Left renal cortex interstitium (tissue), 4 donors: ENCODE data around the gene ACE. TPM values are rescaled to one million over a fixed set of nuclear protein-coding genes. Genes with fewer than 3 reads are reported as not detected.

ENCODE experiments used
- DNase-seq, 4 donors: peaks; one replicate each; pipeline ENCODE4 v3.0.0-alpha.2; 2013; ENCODE audit warnings: low read depth in 4 of 4, low spot score in 2 of 4, missing footprints in 1 of 4
- polyA plus RNA-seq, 4 donors: library from polyadenylated mRNA; unstranded; fragments of 120-200 nt; gene quantifications; one replicate each; pipeline ENCODE4 v1.2.1, GENCODE V29; 2013; ENCODE audit not compliant: insufficient read length in 4 of 4

The ACE gene
- polyA plus RNA-seq, 4 donors, result 11.9 to 20.4 (median 16.3) TPM

DNA sequence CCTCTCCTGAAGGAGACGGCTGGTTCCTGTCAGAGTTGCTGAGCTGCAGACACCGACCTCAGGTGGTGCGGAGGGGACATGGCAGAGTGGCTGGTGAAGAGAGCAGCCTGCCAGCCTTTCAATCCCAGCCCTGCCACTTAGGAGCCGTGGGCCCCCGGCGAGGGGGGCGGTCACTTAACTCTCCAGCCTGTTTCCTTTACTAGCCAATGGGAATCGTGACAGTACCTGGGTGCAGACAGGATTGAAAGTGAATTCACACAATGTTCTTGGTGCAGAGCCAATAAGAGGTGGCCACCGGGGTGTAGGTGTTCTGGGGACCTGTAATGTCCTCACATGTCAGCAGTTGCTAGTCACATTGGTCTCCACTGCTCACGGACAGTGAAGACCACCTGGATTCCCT is 13.5 kb downstream of the ACE start:
- no peak for DNase-seq

DNA sequence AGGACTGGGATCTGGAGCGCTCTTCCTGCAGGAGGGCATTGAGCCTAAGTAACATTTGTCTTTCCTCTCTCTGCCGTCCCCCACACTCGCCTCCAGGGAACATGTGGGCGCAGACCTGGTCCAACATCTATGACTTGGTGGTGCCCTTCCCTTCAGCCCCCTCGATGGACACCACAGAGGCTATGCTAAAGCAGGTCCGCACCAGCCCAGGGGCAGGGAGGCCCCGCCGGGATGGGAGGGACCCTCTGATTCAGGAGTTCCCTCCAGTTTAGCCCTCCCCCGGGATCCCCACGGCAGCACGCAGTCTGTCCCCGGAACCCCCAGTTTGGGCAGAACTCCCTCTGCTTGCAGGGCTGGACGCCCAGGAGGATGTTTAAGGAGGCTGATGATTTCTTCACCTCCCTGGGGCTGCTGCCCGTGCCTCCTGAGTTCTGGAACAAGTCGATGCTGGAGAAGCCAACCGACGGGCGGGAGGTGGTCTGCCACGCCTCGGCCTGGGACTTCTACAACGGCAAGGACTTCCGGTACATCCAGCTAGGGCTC is 14.1 kb downstream of the ACE start:
- DNase-seq, result no peak

DNA sequence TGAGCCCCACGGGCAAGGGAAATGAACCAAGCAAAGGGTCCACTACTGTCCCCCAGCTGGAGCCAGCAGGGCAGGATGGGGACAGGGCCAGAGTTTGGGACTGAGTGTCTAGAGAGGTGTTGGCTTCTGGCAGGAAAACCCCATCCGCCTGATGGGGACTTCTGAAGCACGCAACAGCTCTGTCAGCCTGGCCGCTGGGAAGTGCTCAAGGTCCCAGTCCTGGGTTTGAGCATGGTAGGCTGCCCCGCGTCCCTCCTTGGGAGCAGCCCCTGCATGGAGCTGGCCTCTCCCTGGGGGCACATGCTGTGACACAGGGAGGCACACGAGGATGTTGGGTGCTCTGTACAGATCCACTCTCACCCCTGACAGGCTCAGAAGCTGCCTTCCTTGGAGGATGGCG is 14.6 kb downstream of the ACE start:
- DNase-seq, result no peak

DNA sequence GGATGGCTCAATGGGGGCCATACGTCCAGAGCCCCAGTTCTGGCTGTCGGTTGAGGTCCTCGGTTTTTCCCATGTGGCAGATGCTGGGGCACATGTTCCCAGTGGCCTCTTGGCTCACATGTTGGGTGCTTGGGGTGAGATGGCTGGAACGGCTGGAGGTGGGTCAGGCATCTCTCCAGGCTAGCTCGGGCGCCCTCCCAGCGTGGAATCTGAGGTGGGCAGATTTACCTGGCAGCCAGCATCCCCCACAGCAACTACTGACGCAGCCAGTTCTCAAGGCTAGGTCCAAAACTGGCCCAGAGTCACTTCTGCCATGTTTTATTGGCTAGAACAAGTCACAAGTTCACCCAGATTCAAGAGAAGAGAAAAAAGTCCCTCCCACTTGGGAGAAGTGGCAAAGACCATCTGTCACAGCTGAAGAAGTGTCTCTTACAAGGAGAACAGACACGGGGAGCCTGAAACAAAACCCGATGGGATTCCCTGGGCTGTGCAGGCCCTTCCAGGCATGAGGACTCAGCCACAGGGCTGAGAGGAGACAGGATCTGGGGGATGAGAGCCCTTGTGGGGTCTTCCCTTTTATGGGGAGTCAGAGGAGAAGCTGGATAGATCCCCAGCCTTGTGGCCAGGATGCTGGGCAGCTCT is 15.2 kb downstream of the ACE start:
- DNase-seq, result no peak

DNA sequence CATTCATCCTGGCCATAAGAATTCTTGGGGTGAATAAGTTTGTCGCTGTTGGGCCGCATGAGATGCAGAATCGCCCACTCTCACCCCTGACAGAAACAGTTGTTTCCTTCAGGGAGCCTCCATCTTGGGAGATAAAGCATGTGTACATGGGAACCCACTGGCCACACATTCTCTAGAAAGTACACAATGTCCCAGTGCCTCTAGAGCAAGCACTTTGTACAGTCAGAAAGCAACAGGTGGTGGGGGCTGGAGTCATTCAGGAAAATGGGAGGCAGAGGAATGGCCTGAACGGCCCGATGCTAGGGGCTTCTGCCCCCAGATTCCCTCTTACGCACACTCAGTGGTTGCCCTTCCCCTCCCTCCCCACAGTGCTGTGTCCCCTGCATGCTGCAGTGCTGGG is 16.1 kb downstream of the ACE start:
- no peak for DNase-seq

DNA sequence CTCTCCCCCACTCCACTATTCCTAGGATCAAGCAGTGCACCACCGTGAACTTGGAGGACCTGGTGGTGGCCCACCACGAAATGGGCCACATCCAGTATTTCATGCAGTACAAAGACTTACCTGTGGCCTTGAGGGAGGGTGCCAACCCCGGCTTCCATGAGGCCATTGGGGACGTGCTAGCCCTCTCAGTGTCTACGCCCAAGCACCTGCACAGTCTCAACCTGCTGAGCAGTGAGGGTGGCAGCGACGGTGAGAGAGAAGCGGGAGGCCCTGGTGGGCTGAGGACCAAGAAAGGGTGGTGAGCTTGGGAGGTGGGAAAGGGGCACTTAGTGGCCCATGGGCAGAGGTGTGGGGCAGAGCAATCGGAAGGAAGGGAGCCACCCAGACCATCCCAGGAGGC is 16.6 kb downstream of the ACE start:
- DNase-seq, result no peak

DNA sequence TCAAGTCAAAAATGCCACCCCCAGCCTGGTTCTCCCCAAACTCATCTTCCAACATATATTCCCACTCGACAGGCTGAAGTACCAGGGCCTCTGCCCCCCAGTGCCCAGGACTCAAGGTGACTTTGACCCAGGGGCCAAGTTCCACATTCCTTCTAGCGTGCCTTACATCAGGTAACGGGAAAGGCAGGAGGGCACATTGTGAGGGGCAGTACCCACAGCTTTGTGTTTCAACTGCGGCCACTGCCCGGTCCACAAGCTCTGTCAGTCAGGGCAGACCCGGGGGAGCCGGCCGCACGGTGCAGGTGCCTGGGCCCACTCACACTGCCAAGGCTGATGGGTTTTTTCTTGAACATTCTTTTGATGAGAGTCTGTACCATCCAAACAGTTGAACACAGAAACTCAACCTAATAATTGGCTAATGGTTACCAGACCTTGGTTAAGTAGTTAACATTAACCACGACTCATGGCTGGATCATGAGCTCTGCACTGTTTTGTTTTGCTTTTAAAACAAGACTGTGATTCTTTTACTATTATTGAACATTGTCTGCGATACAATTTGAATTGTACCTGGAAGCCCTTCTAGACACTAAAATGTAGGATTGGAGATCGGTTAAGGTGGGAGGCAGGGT is 17.6 kb downstream of the ACE start:
- DNase-seq, result no peak

DNA sequence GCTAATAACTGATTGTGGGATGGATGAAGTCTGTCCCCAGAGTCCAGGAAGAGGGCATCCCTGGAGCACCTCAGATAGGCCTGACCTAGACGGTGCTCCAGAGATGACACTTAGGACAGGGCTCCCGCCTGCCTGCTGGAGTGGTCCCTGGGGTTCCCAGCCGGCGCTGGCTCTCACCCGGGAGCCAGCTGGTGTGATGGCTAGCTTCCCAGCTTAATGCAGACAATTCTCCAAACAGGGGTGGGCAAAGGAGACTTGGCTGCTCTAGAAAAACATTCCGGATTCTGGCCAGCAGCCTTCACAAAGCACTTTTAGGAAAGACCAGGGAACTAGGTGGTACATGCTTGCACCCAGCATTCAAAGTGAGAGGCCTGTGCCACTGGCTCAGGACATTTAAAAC is 18.6 kb downstream of the ACE start:
- DNase-seq, result no peak

DNA sequence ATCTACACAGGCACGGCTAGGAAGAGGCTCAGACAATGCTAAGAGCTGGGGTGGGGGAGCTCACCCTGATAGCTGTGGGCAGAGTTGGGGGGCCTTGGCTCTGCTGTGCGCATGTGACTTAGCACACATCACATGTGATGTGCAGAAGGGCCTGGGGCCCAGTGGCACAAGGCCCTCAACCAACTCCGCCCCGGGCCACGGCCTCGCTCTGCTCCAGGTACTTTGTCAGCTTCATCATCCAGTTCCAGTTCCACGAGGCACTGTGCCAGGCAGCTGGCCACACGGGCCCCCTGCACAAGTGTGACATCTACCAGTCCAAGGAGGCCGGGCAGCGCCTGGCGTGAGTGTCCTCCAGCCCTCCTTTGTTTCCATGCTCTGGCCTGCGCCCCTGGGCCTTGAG is 19.3 kb downstream of the ACE start:
- DNase-seq, result no peak

DNA sequence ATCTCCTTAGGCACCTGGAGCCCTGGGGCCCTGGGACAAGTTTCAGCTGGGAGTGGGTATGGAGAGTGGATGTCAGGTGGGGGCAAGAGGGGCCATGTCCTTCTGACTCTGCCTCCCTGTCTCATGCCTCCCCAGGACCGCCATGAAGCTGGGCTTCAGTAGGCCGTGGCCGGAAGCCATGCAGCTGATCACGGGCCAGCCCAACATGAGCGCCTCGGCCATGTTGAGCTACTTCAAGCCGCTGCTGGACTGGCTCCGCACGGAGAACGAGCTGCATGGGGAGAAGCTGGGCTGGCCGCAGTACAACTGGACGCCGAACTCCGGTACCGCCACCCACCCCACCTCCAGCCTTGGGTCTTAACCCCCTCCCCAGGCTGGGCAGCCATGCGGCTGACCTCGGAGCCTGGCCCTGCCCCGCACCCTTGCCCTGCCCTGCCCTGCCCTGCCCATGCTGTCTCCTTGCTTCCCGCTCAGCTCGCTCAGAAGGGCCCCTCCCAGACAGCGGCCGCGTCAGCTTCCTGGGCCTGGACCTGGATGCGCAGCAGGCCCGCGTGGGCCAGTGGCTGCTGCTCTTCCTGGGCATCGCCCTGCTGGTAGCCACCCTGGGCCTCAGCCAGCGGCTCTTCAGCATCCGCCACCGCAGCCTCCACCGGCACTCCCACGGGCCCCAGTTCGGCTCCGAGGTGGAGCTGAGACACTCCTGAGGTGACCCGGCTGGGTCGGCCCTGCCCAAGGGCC is 20.0 kb downstream of the ACE start:
- no peak for DNase-seq

DNA sequence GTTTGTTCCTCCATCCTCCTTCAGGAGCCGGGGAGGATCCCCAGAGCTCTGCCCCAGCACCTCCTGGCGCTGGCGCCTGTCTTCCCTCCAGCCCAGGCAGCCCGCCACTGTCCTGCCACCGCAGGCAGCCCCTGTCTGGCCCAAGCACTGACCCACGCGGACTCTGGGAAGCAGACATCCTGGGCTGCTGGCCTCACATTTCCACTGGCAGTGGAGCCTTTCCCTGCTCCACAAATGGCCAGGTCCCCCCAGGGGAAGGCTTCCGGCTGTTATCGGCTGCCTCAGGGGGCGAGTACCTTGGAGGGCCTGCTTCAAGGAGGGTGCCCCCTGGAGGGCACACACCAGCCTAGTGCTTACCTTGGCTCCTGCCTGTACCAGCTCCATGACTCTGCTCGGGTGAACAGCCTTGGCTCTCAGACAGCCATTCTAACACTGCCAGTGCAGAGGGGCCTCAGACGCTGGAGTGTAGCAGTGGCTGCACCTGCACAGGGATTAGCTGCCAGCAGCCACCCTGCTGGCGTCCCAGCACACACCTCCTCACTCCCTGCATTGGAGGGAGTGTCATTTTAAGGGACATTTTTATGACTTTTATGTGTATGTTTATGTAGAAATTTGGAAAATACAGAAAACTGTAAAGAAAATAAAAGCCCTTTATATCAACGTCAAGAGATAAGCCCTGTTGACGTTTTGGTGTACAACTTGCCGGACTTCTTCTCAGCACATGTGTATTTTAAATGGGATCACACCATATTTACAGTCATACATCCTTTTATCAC is 21.0 kb downstream of the ACE start:
- no peak for DNase-seq

DNA sequence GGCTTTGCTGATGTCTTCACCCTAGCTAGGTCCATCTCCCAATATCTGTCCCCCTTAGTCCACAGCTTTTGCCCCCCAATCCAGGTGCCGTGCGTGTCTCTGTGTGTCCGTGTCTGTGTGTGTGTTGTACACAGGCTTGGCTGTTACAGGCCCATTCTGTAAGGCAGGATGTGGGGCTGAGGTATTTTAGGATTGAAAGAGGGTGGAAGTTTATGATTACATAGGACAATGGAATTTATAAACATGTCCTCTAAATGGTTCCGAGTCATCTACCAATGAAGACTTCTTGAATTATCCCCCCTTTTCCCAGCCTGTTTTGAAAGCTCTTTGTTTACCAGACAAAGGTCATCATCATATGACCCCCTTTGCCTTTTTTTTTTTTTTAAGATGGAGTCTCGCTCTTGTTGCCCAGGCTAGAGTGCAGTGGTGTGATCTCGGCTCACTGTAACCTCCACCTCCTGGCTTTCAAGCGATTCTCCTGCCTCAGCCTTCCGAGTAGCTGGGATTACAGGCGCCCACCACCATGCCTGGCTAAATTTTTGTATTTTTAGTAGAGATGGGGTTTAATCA is 21.9 kb downstream of the ACE start:
- no peak for DNase-seq

DNA sequence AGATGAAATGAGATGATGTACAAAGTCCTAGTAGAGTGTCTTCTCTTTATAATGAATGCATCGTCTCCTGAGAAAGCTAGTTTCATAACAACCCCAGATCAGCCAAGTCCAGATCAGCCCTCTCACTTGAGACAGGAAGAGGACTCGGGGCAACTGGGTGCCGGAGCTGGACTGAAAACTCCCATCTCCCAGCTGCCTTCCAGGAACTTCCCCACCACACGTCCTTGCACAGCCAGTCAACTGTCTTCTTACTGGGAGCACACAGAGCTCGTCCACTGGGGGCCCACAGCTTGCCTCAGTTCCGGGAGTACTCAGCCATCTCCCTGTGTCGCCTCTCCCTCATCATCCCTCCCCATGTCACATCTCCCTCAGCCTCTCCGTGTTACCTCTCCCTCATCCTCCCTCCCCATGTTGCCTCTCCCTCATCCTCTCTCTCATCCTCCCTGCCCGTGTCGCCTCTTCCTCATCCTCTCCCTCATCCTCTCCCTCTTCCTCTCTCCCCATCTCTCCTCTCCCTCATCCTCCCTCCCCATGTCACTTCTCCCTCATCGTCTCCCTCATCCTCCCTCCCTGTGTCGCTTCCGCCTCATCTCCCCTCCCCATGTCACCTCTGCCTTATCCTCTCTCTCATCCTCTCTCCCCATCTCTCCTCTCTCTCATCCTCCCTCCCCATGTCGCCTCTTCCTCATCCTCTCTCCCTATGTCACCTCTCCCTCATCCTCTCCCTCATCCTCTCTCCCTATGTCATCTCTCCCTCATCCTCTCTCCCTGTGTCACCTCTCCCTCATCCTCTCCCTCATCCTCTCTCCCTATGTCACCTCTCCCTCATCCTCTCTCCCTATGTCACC is 23.9 kb downstream of the ACE start:
- DNase-seq, result no peak

DNA sequence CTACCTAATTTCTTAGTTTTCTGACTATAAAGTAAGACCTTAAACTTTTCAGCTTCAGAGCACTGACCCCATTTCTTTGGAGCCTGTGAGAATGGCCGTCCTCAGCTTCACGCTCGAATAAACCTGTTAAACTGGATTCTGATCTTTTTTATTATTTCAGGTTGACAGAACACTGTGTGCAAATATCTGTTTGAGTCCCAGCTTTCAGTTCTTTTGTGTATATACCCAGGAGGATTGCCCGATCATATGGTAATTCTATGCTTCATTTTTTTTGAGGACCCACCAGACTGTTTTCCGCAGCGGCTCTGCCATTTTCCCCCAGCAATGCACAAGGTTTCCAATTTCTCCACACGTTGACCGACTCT is 26.5 kb downstream of the ACE start:
- no peak for DNase-seq

DNA sequence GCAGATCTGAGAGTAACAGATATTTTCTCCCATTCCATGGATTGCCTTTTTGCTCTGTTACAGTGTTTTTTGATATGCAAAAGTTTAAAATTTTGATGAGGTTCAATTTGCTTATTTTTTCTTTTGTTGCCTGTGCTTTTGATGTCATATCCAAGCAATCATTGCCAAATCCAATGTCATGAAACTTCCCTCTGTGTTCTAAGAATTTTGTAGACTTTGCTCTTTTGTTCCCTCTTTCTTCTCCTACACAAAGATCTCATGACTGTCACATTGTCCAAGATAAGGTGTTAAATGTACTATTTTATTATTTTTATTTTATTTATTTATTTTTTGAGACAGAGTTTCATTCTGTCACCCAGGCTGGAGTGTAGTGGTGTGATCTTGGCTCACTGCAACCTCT is 27.4 kb downstream of the ACE start:
- DNase-seq, result no peak

DNA sequence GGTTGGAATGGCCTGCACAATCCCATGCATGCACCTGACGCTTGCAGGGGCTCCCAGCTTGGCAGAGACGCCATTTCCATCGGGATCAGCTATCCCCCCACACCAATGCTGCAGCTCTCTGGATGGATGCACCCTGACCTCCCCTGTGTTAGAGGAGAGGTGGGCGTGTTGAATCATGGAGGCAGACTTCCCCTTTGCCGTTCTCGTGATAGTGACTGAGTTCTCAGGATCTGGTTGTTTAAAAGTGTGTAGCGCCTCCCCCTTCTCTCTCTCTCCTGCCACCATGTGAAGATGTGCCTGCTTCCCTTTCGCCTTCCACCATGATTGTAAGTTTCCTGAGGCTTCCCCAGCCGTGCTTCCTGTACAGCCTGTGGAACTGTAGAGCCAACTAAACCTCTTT is 28.5 kb downstream of the ACE start:
- DNase-seq, result no peak

DNA sequence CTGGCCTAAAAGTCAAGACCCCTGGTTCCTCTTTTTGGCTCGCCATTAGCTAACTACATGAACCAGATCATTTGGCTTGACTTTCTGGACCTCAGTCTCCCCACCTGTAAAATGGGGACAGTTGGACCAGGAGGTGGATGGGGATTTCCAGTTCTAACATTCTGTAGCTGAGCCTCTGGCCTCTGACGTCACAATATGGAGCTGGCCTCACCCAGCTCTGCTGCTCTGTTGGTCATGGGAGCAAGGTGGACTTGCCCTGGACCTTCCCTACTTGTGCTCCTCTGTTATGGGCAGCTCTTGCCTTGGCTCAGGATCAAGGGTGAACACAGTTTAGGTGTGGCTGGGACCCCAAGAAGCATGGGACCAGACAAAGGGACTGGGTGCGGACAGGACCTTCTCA is 29.8 kb downstream of the ACE start:
- no peak for DNase-seq

DNA sequence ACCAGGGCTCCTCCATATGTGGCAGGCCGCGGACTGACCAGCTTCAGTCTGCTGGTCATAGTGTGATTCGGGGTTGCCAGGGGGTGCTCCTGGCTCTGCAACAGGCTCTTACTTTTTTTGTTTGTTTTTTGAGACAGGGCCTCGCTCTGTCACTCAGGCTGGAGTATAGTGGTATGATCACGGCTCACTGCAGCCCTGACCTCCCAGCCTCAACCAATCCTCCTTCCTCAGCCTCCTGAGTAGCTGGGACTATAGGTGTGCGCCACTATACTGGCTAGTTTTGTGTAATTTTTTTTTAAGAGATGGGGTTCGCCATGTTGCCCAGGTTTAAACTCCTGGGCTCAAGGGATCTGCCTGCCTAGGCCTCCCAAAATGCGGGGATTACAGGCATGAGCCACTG is 34.5 kb downstream of the ACE start:
- DNase-seq, result no peak

DNA sequence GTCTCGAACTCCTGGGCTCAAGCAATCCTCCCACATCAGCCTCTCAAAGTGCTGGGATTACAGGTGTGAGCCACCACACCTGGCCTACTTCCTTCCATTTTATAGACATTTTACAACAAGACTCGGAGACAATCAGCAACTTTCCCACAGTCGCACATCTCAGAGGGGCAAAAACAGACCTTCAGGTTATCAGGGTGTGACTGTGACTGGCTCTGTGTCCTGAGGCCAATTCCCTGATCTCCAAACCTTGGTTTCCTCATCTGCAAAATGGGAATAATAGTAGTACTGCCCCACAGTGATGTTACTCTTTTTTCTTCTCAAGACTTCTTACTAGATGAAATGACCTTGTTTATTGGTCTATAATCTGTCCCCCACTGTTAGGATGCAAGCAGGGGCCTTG is 35.5 kb downstream of the ACE start:
- DNase-seq, result no peak
